GM12878 (cell line): ENCODE measurements around the gene DSEL. TPM values are rescaled to one million over a fixed set of nuclear protein-coding genes. Genes with fewer than 3 reads are reported as not detected.

Source experiments
- ATAC-seq: fragments of 200-7000 bp; cut with Tn5 transposase; 3 replicates; pipeline ENCODE4 v1.9.1; 2020; ENCODE audit warnings: mild to moderate bottlenecking, moderate library complexity
- BruUV-seq: library from RNA; stranded (reverse); fragments of 400-500 nt; replicated peaks from 2 replicates; lab custom pipeline; 2021; lab: Mats Ljungman, UMichigan
- CTCF ChIA-PET: fragments of 300-600 bp; sonication (Branson Sonifier 250); formaldehyde crosslinking; extraction: SDS; loops from one replicate; lab custom pipeline; 2021; ENCODE audit warnings: inconsistent platforms; lab: Yijun Ruan, JAX
- POLR2A ChIA-PET: fragments of 350-600 bp; formaldehyde crosslinking; extraction: SDS; loops from one replicate; lab custom pipeline; 2021; ENCODE audit warnings: inconsistent platforms; lab: Charles Lee
- RAD21 ChIA-PET: fragments of 300-600 bp; sonication (Branson Sonifier 250); formaldehyde crosslinking; loops from one replicate; lab custom pipeline; 2023; ENCODE audit warnings: antibody characterized with exemption; ENCODE audit not compliant: unreplicated experiment; lab: Charles Lee
- SMC1A ChIA-PET: fragments of 300-600 bp; sonication (Branson Sonifier 250); formaldehyde crosslinking; loops from one replicate; lab custom pipeline; 2023; ENCODE audit not compliant: unreplicated experiment, uncharacterized antibody; lab: Charles Lee
- DNase-seq: peaks from one replicate; pipeline ENCODE4 v3.0.0-alpha.2; 2011; ENCODE audit warnings: low read depth, low spot score
- FAIRE-seq: peaks from 3 replicates; lab custom pipeline; 2011; peaks lifted over from hg19 to GRCh38; lab: Jason Lieb, UNC
- H2AFZ ChIP-seq: 2 replicates; pipeline ENCODE4 v1.6.0; 2011; ENCODE audit warnings: low read depth, low read length, control low read depth; ENCODE audit not compliant: control insufficient read depth
- H3K27ac ChIP-seq: 2 replicates; pipeline ENCODE4 v1.5.1; 2011; ENCODE audit warnings: control low read depth; ENCODE audit not compliant: control insufficient read depth, insufficient read depth
- H3K27me3 ChIP-seq, 2 experiments: replicated peaks in 1 of 2; 2 replicates each; pipeline versions ENCODE4 v1.6.0 to v1.6.1; 2011; ENCODE audit warnings: low read length in 1 of 2; ENCODE audit not compliant: control insufficient read depth in 2 of 2, insufficient read depth in 2 of 2
- H3K36me3 ChIP-seq, 2 experiments: 2 replicates each; pipeline ENCODE4 v1.5.1; 2011; ENCODE audit warnings: low read length in 1 of 2; ENCODE audit not compliant: control insufficient read depth in 2 of 2, insufficient read depth in 2 of 2
- H3K4me1 ChIP-seq: 2 replicates; pipeline ENCODE4 v1.6.1; 2011; ENCODE audit warnings: mild to moderate bottlenecking, low read length, moderate library complexity, mixed read lengths; ENCODE audit not compliant: control insufficient read depth, insufficient read depth
- H3K4me2 ChIP-seq: 2 replicates; pipeline ENCODE4 v1.6.0; 2011; ENCODE audit warnings: control low read depth; ENCODE audit not compliant: control insufficient read depth, insufficient read depth
- H3K4me3 ChIP-seq: fragments of 200-600 bp; sonication (generic); 2 replicates; pipeline ENCODE4 v1.5.1; 2016
- H3K79me2 ChIP-seq: 2 replicates; pipeline ENCODE4 v1.6.0; 2011; ENCODE audit warnings: low read length; ENCODE audit not compliant: control insufficient read depth, insufficient read depth
- H3K9ac ChIP-seq: 2 replicates; pipeline ENCODE4 v1.8.0; 2011; ENCODE audit warnings: low read length, control low read depth, mixed read lengths; ENCODE audit not compliant: control insufficient read depth, insufficient read depth
- H3K9me3 ChIP-seq: replicated peaks from 3 replicates; pipeline ENCODE4 v1.5.1; 2011; ENCODE audit warnings: mild to moderate bottlenecking, low read length; ENCODE audit not compliant: control insufficient read depth, insufficient read depth
- H4K20me1 ChIP-seq: 2 replicates; pipeline ENCODE4 v1.6.0; 2011; ENCODE audit not compliant: control insufficient read depth, insufficient read depth
- BHLHE40 ChIP-seq, 2 experiments: fragments of 450-650 bp in 1 of 2; IDR thresholded peaks; 2 replicates each; pipeline ENCODE4 v1.6.1; 2011 to 2017; ENCODE audit warnings: low read depth in 2 of 2, borderline replicate concordance in 1 of 2, improper control_type of control experiment in 1 of 2, low read length in 1 of 2, mild to moderate bottlenecking in 1 of 2
- CEBPZ ChIP-seq: fragments of 150-350 bp; IDR thresholded peaks from 2 replicates; pipeline ENCODE4 v1.6.1; 2016; ENCODE audit warnings: low read depth, low read length
- CHD2 ChIP-seq: IDR thresholded peaks from 2 replicates; pipeline ENCODE4 v1.6.1; 2011; ENCODE audit warnings: low read depth, low read length, improper control_type of control experiment, borderline replicate concordance
- CHD4 ChIP-seq: fragments of 200-600 bp; sonication (generic); IDR thresholded peaks from 2 replicates; pipeline ENCODE4 v1.6.1; 2016; ENCODE audit warnings: mild to moderate bottlenecking
- CREB1 ChIP-seq: IDR thresholded peaks from 2 replicates; pipeline ENCODE4 v1.6.1; 2012; ENCODE audit warnings: low read depth, mild to moderate bottlenecking, inconsistent platforms
- EZH2 ChIP-seq: IDR thresholded peaks from 2 replicates; pipeline ENCODE4 v1.6.1; 2012; ENCODE audit warnings: low read depth, mild to moderate bottlenecking, control low read depth, inconsistent platforms, low read length, borderline replicate concordance; ENCODE audit not compliant: control insufficient read depth
- FOXM1 ChIP-seq: IDR thresholded peaks from 2 replicates; pipeline ENCODE4 v1.6.1; 2012; ENCODE audit warnings: low read depth, mild to moderate bottlenecking, inconsistent platforms, low read length, moderate library complexity
- HDAC2 ChIP-seq: fragments of 200-600 bp; sonication (generic); IDR thresholded peaks from 2 replicates; pipeline ENCODE4 v1.6.1; 2017
- IRF3 ChIP-seq: fragments of 450-650 bp; IDR thresholded peaks from 2 replicates; pipeline ENCODE4 v1.6.1; 2014; ENCODE audit warnings: mild to moderate bottlenecking
- MEF2B ChIP-seq: fragments of 450-650 bp; IDR thresholded peaks from 2 replicates; pipeline ENCODE4 v1.6.1; 2018; ENCODE audit warnings: mild to moderate bottlenecking, moderate library complexity; ENCODE audit not compliant: partially characterized antibody, poor library complexity, severe bottlenecking
- MXI1 ChIP-seq: fragments of 150-350 bp; IDR thresholded peaks from 2 replicates; pipeline ENCODE4 v1.6.1; 2011; ENCODE audit warnings: low read depth, mild to moderate bottlenecking, inconsistent platforms, low read length, improper control_type of control experiment
- NFIC ChIP-seq: IDR thresholded peaks from 2 replicates; pipeline ENCODE4 v1.6.1; 2012; ENCODE audit warnings: low read depth, mild to moderate bottlenecking, inconsistent platforms, low read length, moderate library complexity
- NKRF ChIP-seq: fragments of 450-650 bp; conservative IDR thresholded peaks from 2 replicates; pipeline ENCODE4 v1.6.1; 2017; ENCODE audit warnings: mild to moderate bottlenecking, moderate library complexity
- SREBF1 ChIP-seq: IDR thresholded peaks from 2 replicates; pipeline ENCODE4 v1.6.1; 2012; ENCODE audit warnings: mild to moderate bottlenecking, low read length
- TCF12 ChIP-seq: IDR thresholded peaks from 2 replicates; pipeline ENCODE4 v1.6.1; 2011; ENCODE audit warnings: low read depth, mild to moderate bottlenecking, low read length
- ZBTB4 ChIP-seq: fragments of 450-650 bp; formaldehyde crosslinking; IDR thresholded peaks from 2 replicates; pipeline ENCODE4 v1.4.0; 2022; ENCODE audit warnings: mild to moderate bottlenecking, moderate library complexity
- in situ Hi-C: fragments of 300-500 bp; cut with MboI; formaldehyde crosslinking; loops from 9 replicates; pipeline ENCODE4 v1.14.3; 2018; ENCODE audit warnings: mixed read lengths
- intact Hi-C: fragments of 100-400 bp; cut with micrococcal nuclease; formaldehyde crosslinking; loops from one replicate; pipeline ENCODE4 v1.14.2; 2022; ENCODE audit not compliant: unreplicated experiment
- polyA plus RNA-seq, 11 experiments: library from polyadenylated mRNA; depleted of rRNA in 4 of 11; unstranded in 6 of 11; stranded (reverse) in 5 of 11; fragments of >200 nt; fragmentation: Nextera tagmentation in 4 of 11; fragmentation: Illumina TruSeq in 1 of 11; extraction: Ambion mirVana in 4 of 11; extraction: Trizol in 1 of 11; gene quantifications; 1 replicate in 1 of 11; 2 replicates in 10 of 11; pipeline versions ENCODE4 v1.2.1 to v1.2.3, GENCODE V29; 2011 to 2016; ENCODE audit warnings: inconsistent platforms in 2 of 11, missing spikeins in 2 of 11, low read depth in 1 of 11
- total RNA-seq, 4 experiments: library from RNA; depleted of rRNA in 3 of 4; stranded (reverse); fragments of >200 nt in 3 of 4; fragmentation: Illumina TruSeq in 1 of 4; extraction: Trizol in 1 of 4; gene quantifications; 2 replicates each; pipeline versions ENCODE4 v1.2.1 to v1.2.3, GENCODE V29; 2013 to 2021

Gene DSEL
- total and polyA plus RNA-seq, 10 of the 15 experiments (the other 5 are each of a cell fraction or from before 2014, with no cell fraction given) = 0.03 TPM; not detected in 9

GRCh38 chr18:67545681-67546080, 29.2 kb upstream of the DSEL start:
- TF ChIP-seq IRF3 = no peak
- TF ChIP-seq SREBF1 = no peak
- TF ChIP-seq TCF12 = no peak
- TF ChIP-seq MEF2B = no peak
- no peak for TF ChIP-seq HDAC2
- no peak for TF ChIP-seq CHD4
- TF ChIP-seq MXI1 = no peak
- TF ChIP-seq ZBTB4 (CRISPR knock-in tag) = no peak
- TF ChIP-seq EZH2 = no peak
- TF ChIP-seq CREB1 = no peak
- TF ChIP-seq NFIC = no peak
- TF ChIP-seq CHD2 = no peak
- TF ChIP-seq CEBPZ = no peak
- no peak for TF ChIP-seq NKRF
- TF ChIP-seq BHLHE40 (IDR thresholded peaks at IDR 0.05; ENCODE audit: borderline replicate concordance in 1 of 2, low read depth in 2 of 2, low read length in 1 of 2) = no peak
- TF ChIP-seq FOXM1 = no peak
- no peak overlapping the region for H3K4me2 ChIP-seq
- no peak overlapping the region for H3K4me3 ChIP-seq
- H4K20me1 ChIP-seq = no peaks in the 10 kb centered on the region
- H3K27ac ChIP-seq = no peak overlapping the region
- H3K4me1 ChIP-seq = no peaks in the 10 kb centered on the region
- no peaks in the 10 kb centered on the region for H3K36me3 ChIP-seq
- ATAC-seq (no peak), DNase-seq (no peak), FAIRE-seq (no peak)
- ChIA-PET CTCF (no interaction called here), RAD21 (no interaction called here), SMC1A (no interaction called here), POLR2A (no interaction called here)
- H3K9ac ChIP-seq = no peak overlapping the region
- in situ Hi-C loops (no loop called here), intact Hi-C loops (no loop called here)
- no TSS peak for BruUV-seq
- H2AFZ ChIP-seq = no peak overlapping the region
- H3K27me3 ChIP-seq = no peaks in the 10 kb centered on the region
- no peaks in the 10 kb centered on the region for H3K9me3 ChIP-seq
- no peaks in the 10 kb centered on the region for H3K79me2 ChIP-seq
